ENCODE data around the gene CELSR2.

DNA sequence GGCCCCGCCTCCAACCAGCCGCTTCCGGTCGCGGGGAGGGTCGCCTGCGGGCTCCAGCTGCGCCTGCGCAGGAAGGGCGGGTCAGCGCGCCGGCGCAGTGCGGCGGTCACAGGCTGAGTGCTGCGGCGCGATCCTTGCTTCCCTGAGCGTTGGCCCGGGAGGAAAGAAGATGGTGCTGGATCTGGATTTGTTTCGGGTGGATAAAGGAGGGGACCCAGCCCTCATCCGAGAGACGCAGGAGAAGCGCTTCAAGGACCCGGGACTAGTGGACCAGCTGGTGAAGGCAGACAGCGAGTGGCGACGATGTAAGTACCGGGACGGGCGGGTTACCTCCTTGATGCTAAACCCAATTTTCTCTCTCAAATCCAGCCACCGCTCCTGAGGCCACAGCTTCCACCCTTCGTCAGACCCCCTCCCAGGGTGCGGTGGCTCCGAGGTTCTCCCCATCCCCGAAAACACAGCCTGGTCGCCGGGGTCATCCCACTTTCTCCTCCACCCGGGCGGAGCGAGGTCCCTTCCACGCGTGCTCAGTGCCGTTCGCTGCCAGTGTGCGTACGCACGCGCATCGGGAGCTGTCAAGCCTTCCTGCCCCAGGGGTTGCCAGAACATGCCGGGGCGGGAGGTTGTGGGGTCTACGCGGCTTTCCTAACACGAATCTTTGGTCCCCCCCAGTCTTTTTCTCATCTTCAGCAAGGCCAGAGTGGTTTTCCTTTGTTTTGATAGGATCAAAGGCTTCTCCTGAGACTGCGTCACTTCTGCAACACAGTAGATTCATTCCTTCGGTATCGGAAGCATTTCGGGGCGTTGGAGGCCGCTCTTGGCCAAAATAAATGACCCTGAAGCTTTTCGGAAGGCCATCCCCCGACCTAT, 35.3 kb upstream of the CELSR2 start, which contains the start of gene SARS1:
- TF ChIP-seq, protein P1, sequence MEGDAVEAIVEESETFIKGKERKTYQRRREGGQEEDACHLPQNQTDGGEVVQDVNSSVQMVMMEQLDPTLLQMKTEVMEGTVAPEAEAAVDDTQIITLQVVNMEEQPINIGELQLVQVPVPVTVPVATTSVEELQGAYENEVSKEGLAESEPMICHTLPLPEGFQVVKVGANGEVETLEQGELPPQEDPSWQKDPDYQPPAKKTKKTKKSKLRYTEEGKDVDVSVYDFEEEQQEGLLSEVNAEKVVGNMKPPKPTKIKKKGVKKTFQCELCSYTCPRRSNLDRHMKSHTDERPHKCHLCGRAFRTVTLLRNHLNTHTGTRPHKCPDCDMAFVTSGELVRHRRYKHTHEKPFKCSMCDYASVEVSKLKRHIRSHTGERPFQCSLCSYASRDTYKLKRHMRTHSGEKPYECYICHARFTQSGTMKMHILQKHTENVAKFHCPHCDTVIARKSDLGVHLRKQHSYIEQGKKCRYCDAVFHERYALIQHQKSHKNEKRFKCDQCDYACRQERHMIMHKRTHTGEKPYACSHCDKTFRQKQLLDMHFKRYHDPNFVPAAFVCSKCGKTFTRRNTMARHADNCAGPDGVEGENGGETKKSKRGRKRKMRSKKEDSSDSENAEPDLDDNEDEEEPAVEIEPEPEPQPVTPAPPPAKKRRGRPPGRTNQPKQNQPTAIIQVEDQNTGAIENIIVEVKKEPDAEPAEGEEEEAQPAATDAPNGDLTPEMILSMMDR (IDR thresholded peaks at IDR 0.05), result no peak
- TF ChIP-seq POLR2A (IDR thresholded peaks at IDR 0.05), result peak; percentile 82

Measured in right lobe of liver (tissue), 4 donors.